Cerebellar nuclear complex (tissue), 1 donor: Measurements from ENCODE around the gene CHCHD6.

Source experiments
- DNase-seq, 2 experiments: peaks; one replicate each; lab custom pipeline; 2025; lab: John Stamatoyannopoulos, UW

CHCHD6 gene

DNA sequence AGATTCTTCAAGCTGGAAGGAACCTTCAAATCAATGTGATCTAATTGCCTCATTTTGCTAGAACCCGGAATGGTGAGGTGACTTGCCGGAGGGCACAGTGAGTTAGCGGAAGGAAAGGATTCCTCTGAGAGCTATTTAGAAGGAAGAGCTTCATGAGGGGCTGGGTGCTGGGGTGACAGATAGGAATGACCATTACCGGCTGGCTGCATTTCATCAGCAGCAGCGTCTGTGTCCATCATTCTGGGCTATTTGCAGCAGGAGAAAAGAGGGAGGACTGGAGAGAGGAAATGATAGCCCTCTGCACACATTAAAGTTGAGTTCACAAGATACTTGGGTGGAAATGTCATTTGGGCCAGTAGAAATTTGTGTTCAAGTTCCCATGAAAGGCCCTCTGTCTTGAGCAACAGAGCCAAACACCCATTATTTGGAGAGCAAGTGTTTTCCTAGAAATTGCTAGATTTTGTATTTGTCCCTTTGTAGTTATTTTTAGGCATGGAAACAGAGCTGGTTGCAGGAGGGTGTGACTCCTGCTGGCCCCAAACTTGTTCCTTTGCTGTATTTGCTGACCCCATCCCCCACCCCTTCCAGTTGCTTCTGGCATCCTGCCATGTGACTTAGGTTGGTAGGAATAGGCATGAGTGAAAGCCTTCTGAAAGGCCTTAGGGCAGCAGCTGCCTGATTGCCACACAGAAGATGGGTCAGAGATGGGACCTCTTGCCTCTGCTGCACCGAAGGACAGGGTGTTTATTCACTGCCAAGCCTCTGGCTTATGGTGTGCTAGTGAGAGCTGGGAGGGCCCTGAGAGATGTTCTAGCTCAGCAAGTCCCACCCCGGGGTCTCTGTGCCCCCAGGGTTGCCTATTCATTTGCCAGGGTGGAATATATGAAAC lies 191.4 kb downstream of the CHCHD6 start:
- DNase-seq, result no peak

DNA sequence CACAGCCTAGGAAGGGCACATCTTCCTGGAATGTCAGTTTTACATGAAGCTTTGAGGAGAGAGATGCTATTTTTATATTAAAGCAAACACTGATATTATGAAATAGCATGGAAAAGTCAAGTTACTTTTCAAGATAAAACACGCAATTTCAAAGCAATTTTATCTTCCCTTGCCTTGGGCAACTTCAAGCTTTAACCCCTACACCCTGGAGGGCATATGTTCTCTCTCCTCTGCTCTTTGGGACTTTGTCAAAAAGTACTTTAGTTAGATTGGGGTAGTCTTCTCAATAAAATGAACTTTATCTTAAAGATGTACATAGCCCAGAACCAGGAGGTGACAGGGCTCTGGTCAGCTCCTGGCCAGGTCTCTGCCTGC lies 192.0 kb downstream of the CHCHD6 start:
- no peak for DNase-seq

DNA sequence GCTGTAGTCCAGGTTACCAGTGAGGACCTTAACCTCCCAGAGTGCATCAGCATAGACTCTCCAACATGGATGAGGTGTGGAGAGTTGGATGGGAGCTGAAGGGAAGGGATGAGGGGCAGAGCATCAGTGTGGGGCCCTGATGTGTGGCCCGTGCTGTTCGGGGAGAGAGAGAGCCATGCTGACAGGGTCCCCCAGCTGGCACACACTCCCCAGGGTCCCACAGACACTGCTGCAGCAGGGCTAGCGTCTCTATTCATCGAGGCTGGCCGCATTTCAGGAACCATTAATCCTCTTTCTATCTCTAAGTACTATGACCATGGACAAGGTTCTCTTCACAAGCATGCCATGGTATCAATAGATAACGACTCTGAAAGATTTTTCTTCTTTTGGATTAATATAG lies 192.9 kb downstream of the CHCHD6 start:
- no peak for DNase-seq

DNA sequence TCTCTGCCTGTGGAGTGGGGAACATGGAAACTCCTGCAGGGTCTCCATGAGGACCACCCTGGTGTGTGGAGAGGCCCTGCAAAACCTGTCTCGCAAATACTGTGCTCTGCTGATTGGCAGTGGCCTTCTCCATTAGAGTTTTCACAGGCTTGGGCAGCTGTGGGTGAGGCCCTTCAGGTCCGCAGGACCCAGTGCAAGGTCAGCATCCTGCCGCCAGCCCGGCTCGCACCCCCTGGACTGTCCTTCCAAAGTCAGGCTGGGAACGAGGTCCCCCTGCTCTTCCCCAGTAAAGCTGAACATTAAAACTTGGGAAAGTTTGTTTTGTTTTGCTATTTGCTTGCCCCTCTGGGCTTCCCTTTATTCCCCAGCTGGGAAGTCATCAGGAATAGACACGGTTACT lies 193.9 kb downstream of the CHCHD6 start:
- DNase-seq, result no peak

DNA sequence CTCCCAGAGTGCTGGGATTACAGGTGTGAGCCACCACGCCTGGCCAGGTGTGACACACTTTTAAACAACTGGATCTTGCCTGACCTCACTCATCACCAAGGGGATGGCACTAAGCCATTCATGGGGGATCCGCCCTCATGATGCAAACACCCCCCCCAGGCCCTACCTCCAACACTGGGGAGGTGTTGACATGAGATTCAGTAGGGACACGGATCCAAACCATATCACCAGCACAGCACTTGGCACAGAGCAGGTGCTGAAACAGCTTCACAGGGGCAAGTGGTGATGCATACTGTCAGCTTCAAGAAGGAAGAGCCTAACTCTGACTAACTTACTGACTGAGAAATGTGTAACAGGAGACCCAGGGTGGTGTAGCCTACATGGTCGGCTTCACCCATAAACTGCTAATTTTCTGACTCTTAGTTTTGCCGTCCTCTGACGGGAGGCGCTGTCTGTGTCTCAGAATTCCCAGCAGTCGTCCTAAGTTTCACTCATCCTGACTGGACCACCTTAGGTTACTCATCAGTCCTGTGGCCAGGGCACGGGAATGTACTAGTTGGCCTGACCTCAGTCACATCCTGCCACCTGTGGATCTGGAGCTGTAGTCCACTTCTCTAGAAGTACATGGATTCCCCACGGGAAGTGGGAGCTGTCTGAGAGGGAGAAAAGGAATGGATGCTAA lies 197.0 kb downstream of the CHCHD6 start:
- DNase-seq, result no peak

DNA sequence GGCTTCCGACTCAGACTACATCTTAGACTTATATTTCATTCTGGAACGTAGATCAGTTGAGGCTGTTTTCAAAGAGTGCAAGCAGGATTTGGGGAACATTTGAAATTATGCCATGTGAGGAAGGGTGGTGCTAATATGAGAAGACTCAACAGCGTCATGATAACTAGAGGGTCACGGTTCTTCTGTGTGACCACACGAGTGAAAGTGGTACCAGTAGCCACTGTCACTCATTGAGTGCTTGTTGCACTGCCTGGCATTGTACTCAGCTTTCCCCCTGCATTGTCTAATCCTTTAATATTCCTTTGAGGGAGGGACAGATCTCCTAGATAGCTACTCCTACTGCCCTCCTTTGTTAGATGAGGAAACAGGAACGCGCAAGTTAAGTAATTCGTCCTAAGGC lies 197.6 kb downstream of the CHCHD6 start:
- no peak for DNase-seq

DNA sequence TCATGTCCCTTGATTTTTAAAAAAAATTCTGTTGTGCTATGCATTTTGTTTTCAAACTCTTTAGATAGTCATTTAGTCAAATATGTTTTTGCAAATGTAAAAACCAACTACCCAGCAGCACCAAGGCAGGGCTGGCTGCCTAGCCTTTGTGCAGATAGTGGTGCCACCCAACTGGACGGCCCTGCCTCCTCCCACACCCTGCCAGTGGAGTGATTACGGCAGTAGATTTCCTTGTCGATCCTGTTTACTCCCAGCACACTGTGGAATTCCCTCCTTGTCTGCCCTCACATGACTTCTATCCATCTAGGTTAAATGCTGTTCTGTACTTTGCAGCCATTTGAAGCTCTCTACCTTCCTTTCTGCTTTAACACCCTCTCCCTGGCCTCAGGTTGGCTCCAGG lies 199.5 kb downstream of the CHCHD6 start:
- no peak for DNase-seq

DNA sequence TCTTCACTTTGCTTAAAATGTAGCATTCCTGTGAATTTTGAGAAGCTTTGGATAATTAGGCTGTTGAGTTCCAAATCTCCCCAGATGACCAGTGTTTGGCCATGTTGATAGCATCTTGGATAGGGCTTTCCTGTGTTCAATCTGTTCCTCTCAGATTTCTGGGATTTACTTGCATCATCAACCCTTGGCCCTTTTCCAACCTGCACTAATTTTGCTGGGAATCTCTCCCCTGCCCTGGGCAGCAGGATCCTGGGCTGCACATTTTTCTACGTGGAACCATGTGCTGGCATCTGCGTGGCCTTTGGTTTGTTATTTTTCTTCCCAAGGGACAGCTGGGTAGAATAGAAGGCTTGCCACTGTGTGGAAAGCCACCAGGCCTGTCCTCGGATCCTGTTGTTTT lies 203.5 kb downstream of the CHCHD6 start:
- DNase-seq, result no peak

DNA sequence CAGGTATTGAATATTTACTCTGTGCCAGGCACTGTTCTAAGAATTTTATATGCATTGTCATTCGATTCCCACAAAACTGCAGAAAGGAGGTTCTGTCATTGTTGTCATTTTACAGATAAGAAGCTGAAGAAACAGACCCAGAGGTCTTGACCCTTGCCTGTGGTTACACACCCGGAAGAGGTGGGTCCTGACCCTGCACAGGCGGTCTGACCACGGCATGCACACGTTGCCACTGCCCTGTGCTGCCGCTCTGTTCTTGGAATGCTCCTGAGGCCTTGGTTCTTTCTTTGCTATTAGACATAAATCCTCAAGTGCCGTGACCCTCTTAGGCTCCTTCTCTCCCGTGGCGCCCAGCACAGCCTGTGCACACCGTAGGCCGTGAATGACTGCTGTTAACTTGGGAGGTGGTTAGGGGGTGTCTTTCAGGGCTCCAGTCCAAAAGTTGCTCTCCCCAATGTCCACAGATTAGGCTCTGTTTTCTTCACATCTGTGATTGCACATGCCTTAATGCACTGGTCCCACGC lies 204.8 kb downstream of the CHCHD6 start:
- no peak for DNase-seq

DNA sequence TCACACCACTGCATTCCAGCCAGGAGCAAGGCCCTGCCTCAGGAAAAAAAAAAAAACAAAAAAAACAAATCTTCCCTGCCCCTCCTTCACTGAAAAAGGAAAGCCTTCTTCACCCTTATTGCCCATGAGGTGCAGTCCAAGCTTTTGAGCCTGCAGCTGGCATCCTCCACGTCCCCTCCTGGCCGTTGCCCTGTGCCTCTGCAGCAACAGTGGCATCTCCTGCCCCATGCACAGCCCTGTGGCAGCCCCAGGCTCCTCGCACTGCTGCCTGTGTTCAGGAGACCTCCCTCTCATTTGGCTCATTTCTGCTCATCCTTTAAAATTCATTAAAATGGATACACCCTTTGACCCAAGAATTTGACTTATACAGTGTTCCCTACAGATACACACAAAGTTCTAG lies 206.2 kb downstream of the CHCHD6 start:
- DNase-seq, result no peak

DNA sequence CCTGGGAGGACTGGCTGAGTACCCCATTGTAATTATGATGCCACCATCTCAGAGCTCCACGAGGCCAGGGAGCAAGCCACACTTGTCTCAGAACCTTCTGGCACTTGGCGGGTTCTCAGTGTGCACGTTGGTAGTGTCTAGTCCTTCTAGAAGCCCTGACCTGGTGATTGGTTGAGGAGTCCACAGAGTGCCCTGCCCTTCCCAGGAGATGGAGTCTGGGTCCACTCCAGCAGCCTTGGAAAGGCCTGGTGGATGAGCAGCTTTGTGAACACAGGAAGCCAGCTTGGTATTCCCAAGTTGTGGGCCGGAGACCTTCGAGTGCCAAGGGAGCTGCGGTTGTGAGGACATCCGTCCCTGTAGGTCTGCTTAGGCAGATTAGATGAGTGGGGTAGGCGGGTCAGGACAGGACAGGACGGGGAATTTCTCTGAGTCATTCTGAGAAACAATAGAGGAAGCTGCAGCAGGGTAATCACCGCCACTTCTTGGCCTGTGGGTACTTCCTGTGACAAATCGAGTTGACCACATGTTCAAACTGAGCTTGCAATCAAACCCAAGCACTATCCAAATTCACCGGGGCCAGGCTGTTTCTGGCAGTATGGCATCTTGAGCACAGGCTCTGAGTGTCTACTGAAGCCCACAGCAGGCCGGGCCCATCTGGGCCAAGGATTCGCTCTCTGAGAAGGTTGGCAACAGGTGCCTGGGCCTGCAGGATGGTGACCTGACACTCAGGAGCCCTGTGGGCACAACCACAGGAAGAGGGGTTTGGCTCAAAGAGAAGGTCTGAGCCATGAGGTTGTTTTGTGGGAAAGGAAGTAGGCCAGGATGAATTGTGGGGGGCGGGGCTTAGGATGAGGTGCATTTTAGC lies 207.4 kb downstream of the CHCHD6 start:
- no peak for DNase-seq

DNA sequence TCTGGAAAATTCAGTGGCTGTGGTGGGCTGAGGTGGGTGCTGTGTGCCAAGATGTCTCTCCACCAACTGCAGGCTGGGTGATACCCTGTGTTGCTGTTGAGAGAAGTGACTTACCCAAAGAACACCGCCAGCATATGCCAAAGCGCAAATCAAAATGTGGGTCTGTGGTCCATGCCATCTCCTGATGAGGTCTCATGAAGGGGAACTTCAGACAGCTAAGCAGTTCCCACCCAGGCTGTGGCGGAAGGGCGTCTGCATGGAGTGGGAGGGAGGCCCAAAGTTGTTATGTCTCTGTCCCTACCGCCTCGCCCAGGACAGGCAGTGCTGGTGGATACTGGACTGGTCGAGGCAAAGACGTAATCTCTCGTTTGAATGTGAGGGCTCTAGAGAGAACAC lies 208.0 kb downstream of the CHCHD6 start:
- DNase-seq, result no peak

DNA sequence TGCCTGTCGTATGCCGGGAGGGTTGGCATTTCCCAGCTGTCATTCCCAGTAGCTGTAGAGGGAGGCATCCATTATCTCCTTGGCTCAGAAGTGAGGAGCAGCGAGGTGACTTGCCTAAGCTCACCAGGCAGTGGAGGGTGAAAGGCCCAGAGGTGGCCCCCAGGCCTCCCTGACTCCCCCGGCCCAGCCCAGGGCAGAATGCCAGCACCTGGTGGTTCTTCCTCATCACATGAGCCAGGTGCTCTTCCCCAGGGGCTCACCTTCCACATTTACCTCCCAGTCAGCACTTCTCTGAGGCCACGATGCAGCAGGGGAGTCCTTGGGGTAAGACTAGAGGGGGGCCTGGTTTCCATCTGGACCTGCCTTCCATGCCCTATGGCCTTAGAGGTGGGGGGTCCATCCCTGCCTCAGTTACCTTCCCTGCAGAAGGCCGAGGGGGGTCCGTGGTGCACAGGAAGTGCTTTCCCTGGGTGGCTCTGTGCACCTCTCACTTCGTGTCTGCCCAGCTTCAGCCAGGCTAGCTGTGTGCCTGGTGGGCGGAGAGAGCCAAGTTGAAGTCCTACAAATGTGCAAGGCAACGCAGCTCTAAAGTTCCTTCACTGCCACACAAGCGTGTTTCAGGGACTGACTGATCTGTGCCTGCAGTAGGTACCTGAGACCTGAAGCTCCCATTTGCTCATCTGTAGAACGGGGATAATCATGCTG lies 208.6 kb downstream of the CHCHD6 start:
- no peak for DNase-seq

DNA sequence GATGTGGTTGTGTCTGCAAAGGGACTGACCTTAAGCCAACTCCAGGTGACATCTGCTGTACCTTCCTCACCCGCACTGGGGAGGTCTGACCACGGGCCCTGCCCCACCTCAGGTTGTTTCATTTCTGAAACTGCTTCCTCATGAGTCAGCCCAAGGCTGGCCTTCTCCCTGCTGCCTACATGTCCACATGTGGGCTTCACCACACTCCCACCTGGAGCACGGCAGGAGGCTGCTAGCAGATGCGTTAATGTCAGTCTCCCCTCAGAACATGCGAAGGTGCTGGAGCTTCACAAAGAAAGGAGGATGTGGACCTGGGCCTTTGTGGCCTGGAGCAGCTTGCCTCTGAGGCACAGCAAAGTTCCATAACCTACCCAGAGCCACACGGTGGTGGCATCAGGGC lies 209.5 kb downstream of the CHCHD6 start:
- DNase-seq, result no peak

DNA sequence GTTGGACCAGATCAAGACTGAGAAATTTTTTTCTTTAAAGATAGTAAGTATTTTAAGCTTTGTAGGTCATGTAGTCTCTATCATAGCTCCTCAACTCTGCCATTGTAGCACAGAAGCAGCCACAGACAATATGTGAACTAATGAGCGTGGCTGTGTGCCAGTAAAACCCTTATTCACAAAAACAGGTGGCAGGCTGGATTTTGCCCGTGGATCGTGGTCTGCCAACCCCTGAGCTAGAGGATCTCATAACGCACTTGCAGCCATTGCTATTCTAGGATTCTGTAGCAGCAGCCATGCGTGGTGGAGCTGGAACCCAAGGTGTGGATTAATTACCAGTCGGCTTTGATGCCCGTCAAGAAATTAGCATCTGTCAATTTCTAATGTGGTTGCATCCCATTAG lies 210.2 kb downstream of the CHCHD6 start:
- no peak for DNase-seq

DNA sequence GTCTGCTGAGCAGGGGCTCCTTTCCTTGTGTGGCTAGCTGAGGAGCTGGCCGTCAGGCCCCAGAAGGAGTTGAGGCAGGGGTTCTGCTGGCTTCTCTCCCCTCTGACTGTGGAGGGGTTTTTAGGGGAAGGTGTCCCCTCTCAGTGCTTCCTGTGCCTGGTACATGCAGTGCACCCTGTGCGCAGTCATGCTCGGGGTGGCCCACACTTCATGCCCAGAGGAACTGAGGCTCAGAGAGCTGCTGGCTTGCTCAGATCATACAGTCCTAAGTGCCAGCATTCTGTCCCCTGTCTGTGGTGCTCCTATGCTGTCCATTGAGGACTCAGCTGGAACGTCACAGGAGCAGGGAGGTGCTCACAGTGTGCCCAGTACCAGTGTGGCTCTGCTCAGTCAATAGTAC lies 211.0 kb downstream of the CHCHD6 start:
- no peak for DNase-seq

DNA sequence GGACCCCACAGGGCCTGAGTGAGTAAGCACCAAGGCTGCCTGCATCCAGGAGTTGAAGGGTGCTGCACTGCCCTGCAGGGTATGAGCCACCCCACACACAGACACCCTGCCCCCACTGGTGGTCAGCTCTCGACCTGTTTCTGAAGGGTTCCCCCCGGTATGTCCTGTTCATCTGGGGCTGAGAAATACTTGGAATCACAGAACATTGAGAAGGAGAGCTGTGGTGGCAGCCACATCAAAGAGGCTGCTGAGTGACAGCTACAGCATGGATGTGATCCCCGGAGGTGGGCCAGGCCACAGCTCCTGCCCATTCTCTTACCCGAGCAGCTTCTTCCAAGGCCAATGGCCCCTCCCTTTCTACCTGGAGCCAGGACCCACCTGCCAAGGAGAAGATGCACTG lies 212.5 kb downstream of the CHCHD6 start:
- no peak for DNase-seq

DNA sequence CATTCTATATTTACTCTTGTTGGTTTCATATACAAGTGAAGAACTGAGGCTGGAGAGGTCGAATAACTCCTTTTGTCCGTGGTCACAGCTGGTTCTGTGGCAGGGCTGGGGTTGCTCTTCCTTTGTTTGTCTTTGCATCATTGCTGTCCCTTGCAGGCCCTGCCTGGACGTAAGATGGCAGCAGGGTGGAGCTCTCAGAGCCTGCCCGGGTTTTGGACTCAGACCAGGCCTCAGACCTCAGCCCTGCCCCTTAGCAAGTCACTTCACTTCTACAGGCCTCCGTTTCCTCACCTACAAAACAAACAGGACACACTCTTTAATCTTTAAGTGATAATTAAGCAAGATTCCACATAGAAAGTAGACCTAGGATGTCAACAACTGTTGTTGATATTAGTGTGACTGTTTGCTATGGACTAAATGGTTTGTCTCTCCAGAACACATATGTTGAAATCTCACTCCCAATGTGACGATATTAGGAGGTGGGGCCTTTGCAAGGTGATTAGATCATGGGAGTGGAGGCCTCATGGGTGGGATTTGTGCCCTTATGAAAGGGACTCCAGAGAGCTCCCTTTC lies 213.3 kb downstream of the CHCHD6 start:
- DNase-seq, result no peak

DNA sequence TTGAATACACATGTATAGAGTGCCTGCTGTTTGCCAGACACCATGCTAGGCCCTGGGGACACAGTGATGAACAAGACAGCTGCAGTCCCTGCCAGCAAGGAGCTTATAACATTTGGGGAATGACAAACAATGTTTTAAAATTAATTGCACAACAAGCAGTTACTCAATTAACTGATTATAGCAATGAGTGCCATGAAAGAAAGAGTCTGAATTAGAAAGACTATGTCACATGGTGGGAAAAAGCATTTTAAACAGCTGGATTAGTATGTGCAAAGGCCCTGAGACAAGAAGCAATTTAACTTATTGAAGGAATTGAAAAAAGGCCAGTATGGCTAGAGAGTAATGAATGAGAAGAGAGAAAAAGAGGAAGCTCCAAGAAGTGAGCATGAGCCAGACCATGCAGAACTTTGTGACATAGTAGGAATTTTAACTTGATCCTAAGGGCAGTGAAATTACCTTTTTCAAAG lies 214.3 kb downstream of the CHCHD6 start:
- DNase-seq, result no peak

DNA sequence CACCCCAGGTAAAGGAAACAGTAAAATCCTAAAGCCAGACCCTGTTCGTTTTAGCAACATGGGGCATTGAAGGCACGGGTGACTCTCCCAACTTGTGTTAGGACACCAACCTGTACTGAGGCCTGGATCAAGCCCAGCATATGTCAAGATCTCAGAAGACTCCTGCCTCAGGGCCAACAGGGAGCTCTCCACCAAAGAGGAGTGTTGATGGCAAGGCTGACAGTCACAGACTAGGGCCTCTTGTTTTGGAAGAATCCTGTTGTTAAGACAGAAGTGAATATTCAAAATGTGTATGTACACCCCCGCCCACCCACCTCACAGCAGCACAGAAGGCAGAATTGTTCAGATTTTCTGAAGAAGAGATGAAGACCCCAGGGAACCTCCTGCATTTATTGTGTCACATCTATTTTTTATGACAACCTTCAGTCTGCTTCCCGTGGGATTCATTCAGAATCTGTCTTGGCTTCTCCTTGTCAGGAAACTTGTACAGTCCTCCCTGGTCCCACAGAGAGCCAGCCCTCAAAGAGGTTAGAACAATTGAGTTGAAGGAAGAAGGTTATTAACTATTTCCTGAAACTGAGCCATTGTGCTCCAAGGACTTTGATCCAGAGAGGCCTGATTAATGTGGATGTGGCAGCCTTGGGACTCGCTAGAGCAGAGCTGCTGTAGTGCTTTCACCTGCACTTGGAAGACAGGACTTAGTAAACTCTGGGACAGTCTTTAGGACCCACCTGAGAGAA lies 217.2 kb downstream of the CHCHD6 start:
- no peak for DNase-seq

DNA sequence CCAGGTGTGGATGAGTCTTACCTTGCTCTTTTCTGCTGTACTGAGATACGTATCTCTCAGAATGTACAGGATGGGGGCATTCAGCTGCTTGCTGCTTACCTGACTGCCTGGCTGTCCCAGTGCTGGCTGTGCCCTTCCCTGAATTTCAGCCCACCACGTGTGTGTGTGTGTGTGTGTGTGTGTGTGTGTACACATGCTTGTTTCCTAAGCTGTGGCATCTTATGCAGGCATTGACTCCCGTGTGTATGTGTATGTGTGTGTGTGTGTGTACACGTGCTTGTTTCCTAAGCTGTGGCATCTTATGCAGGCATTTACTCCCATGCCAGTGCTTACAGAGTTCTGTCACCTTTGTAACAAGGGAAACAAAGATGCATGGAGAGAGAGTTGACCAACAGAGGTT lies 218.4 kb downstream of the CHCHD6 start:
- DNase-seq, result no peak
